Ishikawa (cell line): Measurements from ENCODE around the gene NR2F2.

ENCODE experiments used
- CEBPB ChIP-seq: IDR thresholded peaks from 2 replicates; pipeline ENCODE4 v1.6.1; 2012
- CREB1 ChIP-seq: IDR thresholded peaks from 2 replicates; pipeline ENCODE4 v1.6.1; 2012; ENCODE audit warnings: low read depth
- EGR1 ChIP-seq: IDR thresholded peaks from 2 replicates; pipeline ENCODE4 v1.6.1; 2012
- EP300 ChIP-seq: IDR thresholded peaks from 2 replicates; pipeline ENCODE4 v1.6.1; 2012; ENCODE audit warnings: borderline replicate concordance
- FOXM1 ChIP-seq: IDR thresholded peaks from 2 replicates; pipeline ENCODE4 v1.6.1; 2012; ENCODE audit warnings: low read depth, borderline replicate concordance
- MAX ChIP-seq: IDR thresholded peaks from 2 replicates; pipeline ENCODE4 v1.6.1; 2012
- NFIC ChIP-seq: IDR thresholded peaks from 2 replicates; pipeline ENCODE4 v1.6.1; 2012
- RAD21 ChIP-seq: IDR thresholded peaks from 2 replicates; pipeline ENCODE4 v1.6.1; 2012; ENCODE audit warnings: low read depth
- REST ChIP-seq: IDR thresholded peaks from 2 replicates; pipeline ENCODE4 v1.6.1; 2012; ENCODE audit warnings: low read depth, mild to moderate bottlenecking
- TAF1 ChIP-seq: IDR thresholded peaks from 2 replicates; pipeline ENCODE4 v1.6.1; 2012; ENCODE audit warnings: low read depth, mild to moderate bottlenecking
- TCF12 ChIP-seq: IDR thresholded peaks from 2 replicates; pipeline ENCODE4 v1.6.1; 2012; ENCODE audit warnings: low read depth
- TEAD4 ChIP-seq: IDR thresholded peaks from 2 replicates; pipeline ENCODE4 v1.6.1; 2012
- USF1 ChIP-seq: IDR thresholded peaks from 2 replicates; pipeline ENCODE4 v1.6.1; 2012
- YY1 ChIP-seq: IDR thresholded peaks from 2 replicates; pipeline ENCODE4 v1.6.1; 2012; ENCODE audit warnings: low read depth
- ZBTB7A ChIP-seq: IDR thresholded peaks from 2 replicates; pipeline ENCODE4 v1.6.1; 2012; ENCODE audit warnings: low read depth

Gene NR2F2

GRCh38 chr15:96349857-96350720 is 19.6 kb downstream of the NR2F2 start:
- TF ChIP-seq MAX (no peak), NFIC (no peak)

GRCh38 chr15:96350934-96351724 is 20.6 kb downstream of the NR2F2 start:
- TF ChIP-seq TAF1: no peak
- TF ChIP-seq USF1: no peak
- no peak for TF ChIP-seq FOXM1
- TF ChIP-seq ZBTB7A: no peak
- TF ChIP-seq CEBPB: no peak
- TF ChIP-seq REST: no peak
- TF ChIP-seq EGR1: no peak
- TF ChIP-seq YY1: no peak
- TF ChIP-seq TCF12: no peak
- no peak for TF ChIP-seq TEAD4
- TF ChIP-seq EP300: no peak
- no peak for TF ChIP-seq RAD21
- TF ChIP-seq NFIC: no peak
- TF ChIP-seq CREB1: no peak
- TF ChIP-seq MAX: no peak

GRCh38 chr15:96351761-96352603 is 21.5 kb downstream of the NR2F2 start:
- TF ChIP-seq YY1 (no peak), USF1 (no peak), TCF12 (no peak), RAD21 (no peak), ZBTB7A (no peak), TAF1 (no peak), EGR1 (no peak), CEBPB (no peak), CREB1 (no peak), REST (no peak), MAX (no peak), EP300 (no peak), NFIC (no peak), FOXM1 (no peak)

- TF ChIP-seq ZBTB7A: no peak
- TF ChIP-seq EP300: no peak
- no peak for TF ChIP-seq FOXM1
- TF ChIP-seq TEAD4: no peak
- no peak for TF ChIP-seq REST
- no peak for TF ChIP-seq TCF12
- no peak for TF ChIP-seq EGR1
- no peak for TF ChIP-seq YY1
- TF ChIP-seq NFIC: no peak
- TF ChIP-seq RAD21: no peak
- TF ChIP-seq CEBPB: no peak
- no peak for TF ChIP-seq MAX
- no peak for TF ChIP-seq USF1
- TF ChIP-seq TAF1: no peak
- TF ChIP-seq CREB1: no peak
These were observed 22.3 kb downstream of the NR2F2 start for GRCh38 chr15:96352604-96353405.
